Kidney capillary endothelial cell (primary cell): ENCODE measurements around the gene DIS3L2.
A peak's percentile ranks its signal among the peaks of the same experiment; 100 is the strongest.
"Not testable (repeated sequence)": the region's sequence is repeated elsewhere in the genome, so short reads cannot be mapped to it uniquely, and the experiment has no call there.

Experiments used
- DNase-seq: peaks from one replicate; pipeline ENCODE4 v3.0.0-alpha.2; 2018; ENCODE audit warnings: low spot score

Gene DIS3L2

DNA sequence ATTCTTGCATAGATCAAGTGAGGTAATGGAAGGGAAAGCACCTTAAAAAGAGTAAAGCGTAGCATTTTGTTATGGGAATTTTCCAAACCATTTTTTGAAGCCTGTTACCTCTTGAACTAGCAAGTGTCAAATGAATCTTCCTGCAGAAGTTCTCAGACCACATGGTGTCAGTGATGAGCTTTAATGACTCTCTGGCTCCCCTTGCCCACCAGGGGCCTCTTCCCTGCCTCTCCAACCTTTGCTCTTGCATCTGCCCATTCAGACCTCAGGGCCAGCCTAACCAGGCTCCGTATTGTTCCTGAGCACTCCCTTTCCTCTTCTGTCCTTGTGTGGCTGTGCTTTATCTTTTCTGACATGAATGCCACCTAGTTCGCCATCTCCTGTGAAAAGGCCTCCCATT lies 155.9 kb downstream of the DIS3L2 start:
- DNase-seq = no peak

DNA sequence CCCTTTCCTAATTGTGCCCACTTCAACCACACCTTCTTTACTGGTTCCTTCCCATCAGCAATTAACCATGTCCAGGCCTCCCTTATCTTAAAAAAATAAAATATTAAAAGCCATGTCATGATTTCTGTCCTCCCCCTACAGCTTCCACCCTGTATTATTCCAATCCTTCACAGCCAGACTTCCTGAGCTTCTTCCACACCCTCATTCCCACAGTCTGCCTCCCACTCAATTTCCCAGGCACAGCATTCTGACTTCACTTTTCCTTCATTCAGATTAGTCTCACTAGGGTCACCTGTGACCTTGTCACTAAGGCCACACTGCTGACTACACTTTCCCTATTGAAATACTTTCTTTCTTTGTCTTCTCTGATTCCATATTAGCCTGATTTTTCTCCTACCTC lies 159.4 kb downstream of the DIS3L2 start:
- DNase-seq = no peak

DNA sequence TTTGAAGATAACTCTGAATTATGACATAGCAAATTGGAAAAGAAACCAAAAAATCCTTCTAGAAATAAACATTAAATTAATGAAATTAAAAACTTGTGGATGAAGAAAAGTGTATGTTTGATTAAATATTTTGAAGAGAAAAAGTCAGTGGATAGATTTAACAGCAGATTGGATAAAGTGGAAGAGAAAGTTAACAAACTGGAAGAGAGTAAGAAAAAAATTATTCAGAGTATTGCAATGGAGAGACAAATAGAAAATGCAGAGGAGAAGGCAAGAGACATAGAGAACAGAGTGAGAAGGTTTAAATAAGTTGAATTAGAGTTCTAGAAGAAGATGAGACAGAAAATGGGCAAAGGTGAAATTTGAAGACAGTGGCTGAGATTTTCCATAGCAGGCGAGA lies 162.8 kb downstream of the DIS3L2 start:
- no peak for DNase-seq

DNA sequence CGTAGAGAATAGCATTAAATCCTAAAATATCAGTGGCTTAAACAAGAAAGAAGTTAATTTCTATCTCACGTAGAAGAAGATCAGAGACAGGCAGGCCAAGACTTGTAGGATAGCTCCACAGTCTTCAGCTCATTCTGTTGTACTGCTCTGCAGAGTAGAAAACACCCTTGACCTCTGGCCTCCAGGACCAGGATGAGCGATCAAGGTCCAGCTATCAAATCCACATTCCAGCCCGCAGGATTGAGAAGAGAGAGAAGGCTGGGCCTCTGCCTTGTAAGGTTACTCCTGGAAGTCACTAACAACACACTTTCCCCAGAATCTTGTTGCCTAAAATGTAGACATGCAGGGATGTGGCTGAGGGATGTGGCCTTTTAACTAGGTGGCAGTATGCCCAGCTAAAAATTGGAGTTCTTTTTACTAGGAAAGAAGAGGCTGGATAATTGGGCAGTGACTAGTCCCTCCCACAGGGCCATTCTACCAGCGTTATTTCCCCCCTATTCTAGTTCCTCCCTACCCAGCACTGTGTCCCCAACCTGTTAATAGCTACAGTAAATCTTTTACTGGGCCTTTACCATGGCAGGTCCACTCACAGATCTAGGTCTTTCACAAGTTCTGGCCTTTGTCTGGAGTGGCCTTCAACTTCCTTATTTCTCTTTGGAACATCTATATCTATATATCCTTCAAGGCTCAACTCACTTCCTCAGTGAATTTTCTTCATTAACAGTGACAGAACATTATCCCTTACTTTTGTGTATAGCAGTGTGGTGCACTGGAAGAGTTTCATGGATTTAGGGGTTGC lies 165.0 kb downstream of the DIS3L2 start:
- DNase-seq = no peak

DNA sequence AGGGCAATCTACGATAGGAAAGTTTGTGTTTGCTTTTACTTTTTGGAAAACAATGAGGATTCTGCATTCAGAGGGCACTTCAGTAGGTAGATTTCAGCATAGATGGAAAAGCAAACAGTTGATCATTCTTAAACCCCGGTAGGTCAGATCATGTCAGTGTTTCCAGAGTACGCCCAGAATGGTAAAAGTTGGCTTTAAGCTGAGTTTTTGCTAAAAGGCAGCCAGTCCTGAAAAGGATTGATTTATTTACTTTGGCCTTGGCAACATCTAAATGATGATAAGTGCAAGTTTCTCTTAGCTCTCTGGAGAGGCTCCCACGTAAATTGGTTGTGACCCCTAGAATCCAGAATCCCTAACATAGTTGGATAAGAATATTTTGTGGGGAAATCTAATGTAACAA lies 168.0 kb downstream of the DIS3L2 start:
- DNase-seq = no peak

DNA sequence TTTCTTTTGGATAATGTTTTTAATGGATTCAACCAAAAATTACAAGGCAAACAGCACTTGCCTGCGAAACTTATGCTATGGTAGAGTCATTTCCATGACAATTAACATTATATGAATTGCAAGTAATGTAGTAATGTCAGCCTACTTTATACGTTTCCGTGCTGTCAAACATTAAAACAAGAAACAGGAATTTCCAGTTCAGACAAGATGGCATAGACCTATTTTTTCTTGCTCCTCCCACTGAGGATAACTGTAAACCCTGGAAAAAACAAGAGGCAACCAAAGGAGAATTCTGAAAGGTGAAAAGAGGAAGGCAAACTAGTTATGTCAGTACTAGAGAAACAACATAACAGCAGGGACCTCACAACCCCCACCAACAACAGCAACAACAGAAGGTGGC lies 170.7 kb downstream of the DIS3L2 start:
- no peak for DNase-seq

DNA sequence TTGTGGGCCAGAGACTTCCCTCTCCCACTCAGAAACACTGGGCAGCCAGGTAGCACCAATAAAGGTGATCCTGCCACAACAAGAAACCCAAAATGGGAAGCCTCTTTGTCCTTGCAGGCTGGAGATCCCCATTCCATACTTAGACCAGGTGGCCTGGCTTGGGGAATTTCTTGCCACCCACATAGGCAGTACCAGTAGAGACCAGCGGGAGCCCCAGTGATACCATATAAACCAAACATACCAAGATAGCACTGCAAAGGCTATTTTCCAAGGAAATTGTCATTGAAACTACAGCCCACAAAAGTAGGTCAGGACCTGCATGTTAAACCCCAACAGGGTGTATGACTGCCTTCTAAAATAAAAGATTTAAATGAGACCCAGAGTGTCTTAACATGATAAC lies 171.6 kb downstream of the DIS3L2 start:
- DNase-seq = no peak

DNA sequence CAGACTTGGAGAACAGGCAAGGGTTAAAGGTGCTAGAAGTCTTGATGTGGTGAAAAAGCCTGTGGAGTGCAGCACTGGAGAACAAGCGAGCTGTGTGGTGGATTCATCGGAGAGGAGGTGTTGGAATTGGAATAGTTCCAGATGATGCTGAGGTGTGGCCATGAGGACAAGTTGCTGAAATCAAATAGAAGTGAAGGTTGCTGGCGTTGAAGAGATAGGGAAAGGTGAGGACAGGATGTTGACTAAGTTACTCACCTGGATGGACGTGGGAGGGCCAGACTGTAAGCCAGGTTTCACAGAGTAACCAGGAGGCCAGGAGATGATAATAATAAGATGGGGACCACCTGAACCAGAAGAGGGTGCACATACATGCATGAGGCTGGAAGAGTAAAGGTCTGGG lies 173.4 kb downstream of the DIS3L2 start:
- DNase-seq = no peak

DNA sequence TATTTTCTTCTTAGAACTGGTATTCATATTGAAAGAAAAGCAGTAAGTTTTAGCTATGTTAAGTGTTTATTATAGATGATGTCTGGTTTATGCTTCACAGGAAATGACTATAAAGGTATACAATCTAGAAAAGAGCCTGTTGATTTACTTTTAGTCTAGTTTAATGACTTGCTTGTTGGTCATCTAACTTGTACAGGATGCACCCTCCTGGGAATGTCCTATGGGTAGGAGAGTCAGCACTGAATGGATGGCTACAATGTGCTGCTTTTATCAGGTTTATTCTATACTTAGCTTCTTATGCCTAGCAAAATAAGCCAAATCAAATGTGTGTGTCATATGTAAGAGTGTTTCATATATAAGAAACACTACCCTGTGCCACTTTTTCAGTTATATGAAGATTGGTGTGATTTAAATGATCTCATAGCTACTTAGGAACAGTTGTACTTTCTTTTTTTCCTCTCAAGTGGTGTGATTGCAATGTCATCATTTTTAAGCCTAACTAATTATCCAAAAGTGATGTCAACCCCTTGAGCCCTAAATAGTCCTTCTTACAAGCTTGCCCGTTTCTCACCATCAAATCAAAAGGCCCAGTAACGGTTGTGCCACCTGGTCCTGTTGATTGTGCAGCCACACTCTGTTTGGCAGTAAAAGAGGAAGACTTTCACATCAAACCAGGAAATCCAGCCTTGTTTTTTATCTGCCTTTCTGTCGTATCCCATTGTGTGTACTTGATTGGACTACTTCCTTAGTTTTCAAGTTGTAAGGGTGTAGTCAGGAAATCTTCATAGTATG lies 176.0 kb downstream of the DIS3L2 start:
- peak; percentile 73 for DNase-seq

DNA sequence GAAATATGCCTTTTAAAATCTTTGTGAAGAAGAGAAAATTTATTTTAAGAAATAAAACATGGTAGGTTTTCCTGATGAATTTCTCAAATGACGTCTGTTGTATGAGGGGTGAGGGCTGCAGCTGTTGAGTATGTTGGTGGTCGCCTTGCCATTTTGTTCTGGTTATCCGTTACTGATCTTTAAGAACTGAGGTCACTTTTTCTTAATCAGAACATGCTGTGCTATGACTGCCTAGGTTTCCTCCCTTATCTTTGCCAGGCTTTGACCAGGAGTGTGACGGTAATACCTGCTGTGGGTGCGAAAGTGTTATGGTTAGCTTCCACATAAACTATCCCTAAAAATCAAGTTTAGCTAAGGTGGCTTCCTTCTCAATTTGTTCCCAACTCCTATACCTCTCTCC lies 176.9 kb downstream of the DIS3L2 start:
- DNase-seq = no peak

DNA sequence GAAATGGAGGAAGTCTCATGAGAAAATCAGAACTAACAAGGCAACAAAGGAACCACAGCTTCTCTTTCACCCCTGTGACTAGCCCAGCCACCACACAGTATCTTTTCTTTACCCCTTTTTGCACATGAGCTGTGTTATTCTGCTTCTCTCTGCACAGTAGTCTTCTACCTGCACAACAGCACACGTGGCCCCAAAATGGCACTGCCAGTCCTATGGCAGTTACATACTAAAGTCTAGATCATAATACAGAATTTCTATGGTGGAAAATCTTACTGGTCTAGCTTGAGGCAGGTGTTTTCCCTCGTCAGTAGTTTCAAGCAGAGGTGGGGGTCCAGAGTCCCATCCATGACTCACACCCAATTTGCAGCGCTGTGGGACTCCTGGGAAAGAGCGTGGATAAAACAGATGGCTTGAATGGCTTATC lies 177.7 kb downstream of the DIS3L2 start:
- DNase-seq = no peak

DNA sequence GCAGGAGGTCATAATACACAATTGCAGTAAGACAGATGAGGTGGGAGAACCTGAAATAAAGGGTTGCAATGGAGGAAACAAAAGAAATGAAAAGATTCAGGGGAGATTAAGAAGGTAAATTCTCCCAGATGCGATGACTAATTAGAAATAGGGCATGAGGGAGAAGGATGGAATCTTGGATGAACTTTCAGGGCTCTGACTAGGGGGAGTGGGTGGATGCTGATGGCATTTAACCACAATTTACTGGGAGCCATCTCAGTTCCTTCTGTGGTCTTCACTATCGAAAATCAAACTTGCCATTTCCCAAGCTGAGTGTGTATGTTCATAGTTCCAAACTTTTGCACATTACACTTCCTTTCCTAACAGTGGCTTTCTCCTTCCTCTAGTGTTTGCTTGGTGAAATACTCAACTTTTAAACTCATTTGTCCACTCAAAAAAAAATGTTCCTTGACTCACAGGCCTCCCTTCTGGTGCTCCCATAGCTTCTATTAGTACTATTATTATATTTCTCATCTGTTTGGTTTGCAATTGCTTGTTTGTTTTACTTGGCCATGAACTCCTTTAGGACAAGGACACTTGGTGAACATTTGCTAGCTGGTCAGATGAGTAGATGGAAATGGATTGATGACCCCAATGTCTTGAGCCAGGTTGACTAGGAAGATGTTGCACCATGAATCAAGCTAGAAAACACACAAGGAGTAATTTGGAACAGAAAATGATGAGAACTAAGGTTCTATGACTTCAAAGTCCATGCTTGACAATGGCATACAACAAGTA lies 178.5 kb downstream of the DIS3L2 start:
- no peak for DNase-seq

DNA sequence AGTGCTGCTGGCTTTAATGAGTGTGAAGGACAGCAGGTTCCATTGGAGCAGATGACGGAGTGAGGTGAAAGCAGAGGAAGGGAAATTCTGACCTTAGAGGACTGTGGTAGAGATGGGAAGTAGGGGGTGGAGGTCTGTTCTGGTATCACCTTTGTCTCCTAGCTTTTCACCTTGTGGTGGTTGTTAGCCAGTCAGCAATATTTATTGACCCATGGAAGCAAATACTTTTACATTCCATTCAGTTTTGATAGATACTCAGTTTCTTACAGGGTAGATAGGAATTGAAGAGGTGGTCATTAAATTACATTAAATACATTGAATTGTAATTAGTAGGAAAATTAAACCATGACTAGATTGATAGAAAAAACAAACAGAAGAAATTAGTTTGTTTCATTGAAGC lies 180.1 kb downstream of the DIS3L2 start:
- no peak for DNase-seq

DNA sequence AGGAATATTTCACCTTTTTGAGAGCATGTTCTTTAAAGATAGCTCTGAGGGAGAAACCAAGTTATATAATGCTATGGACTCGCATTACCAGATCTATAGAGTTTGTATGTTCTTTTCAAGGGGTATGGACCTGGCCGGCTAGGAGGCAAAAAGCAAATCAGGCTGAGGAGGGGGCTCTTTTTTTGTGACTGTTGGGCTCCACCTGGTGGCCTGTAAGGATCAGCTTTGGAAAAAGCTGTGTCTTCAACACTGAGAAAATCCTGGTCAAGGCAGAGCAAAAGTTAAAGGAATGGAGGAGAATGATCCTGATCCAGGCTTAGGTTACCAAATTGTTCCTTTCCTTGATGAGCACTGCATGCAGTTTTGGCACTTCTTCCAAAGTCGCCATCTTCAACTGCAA lies 180.5 kb downstream of the DIS3L2 start:
- DNase-seq = no peak

DNA sequence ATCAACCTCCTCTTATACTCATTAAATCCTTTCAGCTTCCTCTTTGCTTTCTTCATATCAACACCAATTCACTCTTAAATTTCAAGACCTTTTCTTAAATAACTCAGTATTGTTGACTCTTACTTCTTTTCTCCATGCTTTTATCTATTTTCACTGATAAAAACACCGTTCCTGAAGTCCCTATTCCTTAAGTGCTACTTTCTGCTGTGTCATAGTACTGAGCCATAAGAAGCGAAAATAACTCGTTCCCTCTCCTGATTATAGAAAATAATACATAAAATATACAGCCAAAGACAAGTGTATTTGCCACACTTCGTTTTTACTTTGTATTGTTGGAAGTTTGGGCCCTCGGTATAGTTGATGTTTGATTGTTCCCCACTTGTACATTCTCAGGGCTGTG lies 181.0 kb downstream of the DIS3L2 start:
- DNase-seq = no peak

DNA sequence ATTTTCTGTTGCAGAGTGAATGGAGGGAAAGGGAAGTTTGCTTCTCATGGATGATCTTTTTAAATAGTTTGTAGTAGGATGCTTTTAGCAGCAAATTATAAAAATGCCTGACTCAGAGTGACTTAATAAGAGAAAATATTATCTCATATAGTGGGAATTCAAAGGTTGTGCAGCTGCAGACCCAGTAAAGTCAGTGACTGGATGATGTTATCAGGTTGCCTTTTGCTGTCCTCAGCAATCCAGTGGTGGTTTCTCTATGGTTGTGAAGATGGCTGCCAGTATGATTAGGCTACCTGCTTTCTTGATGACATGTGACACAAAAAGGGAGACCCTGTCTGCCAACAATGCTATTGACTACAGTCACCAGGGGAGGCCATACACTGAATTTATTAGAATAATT lies 184.8 kb downstream of the DIS3L2 start:
- DNase-seq = no peak

DNA sequence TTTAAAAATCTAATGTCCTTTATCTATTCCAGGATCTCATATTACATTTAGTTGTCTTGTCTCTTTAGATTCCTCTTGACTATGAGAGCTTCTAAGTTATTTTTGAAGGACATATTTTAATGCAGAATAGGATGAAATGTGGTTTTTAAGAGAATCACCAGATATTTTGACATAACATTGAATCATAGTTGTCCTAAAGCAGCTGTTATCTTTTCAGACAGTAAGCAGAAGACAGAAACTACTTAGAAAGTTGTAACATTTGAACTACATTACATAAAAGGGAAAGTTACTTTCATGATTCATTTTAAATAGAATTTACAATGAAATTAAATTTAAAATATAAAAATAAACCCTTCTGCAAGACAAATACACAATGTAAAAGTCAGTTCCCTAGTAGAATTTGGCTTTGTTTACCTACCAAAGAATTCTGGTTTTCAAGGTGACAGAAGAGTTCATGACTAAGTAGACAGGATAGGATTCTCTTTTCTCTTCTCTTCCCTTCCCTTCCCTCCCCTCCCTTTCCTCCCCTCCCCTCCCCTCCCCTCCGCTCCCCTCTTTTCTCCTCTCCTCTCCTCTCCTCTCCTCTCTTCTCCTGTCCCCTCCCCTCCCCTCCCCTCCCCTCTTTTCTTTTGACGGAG lies 186.0 kb downstream of the DIS3L2 start:
- DNase-seq = no peak

DNA sequence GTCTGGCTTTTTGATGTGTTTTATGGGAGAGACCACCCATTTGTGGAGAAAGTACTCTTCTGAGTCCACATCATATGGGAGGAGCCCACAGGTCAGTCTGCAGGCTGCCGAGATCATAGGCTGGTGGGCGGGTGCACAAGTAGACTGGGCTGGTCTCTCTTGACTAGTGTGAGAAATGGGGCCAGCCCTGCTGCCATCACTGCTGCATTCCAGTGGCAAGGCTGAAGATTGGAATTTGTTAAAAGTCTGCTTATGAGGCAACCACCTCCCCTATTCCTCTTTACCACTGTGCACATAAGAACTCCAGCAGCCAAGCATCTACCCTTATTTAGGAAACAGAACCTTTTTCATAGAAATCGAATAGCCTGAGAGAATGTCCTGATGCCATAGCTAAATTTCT lies 200.7 kb downstream of the DIS3L2 start:
- DNase-seq = no peak

DNA sequence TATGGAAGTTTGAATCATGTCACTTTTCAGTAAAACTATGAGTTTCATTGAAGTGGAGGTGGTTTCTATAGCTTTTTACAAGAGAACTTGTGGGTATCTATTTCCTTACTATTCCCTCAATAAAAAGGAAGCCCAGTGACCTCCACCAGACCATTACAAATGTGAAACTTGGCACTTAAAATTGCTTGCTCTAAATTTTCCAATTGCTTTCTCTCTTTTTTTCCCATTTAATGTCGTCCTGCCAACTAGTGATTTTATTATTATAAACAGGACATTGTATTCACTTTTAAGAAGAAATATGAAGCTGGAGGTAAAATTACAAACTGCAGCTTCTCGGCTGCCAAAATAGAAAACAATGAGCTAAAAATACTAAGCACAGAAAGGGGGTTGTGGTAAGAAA lies 208.9 kb downstream of the DIS3L2 start:
- no peak for DNase-seq

DNA sequence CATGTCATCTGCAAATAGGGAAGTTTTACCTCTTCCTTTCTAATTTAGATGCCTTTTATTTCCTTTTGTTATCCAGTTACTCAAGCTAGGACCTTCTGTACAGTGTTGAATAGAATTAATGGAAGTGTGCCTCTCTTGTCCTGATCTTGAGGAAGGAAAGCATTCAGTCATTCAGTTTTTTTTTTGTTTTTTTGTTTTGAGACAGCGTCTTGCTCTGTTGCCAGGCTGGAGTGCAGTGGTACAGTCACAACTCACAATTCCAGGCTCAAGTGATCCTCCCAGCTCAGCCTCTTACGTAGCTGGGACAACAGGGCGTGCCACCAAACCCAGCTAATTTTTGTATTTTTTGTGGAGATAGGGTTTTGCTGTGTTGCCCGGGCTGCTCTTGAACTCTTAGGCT lies 213.1 kb downstream of the DIS3L2 start:
- no peak for DNase-seq

DNA sequence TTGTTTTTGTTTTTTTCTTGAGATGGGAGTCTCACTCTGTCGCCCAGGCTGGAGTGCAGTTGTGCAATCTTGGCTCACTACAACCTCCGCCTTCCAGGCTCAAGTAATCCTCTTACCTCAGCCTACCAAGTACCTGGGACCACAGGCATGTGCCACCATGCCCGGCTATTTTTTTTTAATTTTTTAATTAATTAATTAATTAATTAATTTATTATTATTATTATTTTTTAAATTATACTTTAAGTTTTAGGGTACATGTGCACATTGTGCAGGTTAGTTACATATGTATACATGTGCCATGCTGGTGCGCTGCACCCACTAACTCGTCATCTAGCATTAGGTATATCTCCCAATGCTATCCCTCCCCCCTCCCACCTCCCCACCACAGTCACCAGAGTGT lies 215.1 kb downstream of the DIS3L2 start:
- DNase-seq = not testable (repeated sequence)

DNA sequence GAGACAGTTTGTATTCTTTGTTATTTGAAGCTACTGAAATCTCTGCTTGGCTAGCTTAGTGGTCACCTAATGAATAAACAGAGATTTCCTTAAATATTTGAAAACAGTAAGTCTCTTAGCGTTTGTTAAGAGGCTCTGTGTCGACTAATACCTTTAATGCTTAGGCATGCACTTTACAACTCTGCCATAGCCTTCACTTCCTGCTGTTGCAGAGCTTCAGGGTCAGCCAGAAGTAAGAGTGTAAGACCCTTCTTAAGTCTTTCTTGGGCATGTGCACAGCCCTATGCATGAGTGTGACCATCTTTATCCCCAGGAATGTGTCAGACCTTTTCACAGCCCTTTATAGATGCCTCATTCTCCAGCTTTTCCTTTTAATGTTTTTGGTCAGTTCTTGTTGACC lies 221.8 kb downstream of the DIS3L2 start:
- DNase-seq = no peak
